GM21423 (cell line): ENCODE data around the gene KCNJ6.

ENCODE experiments used
- ATAC-seq: cut with Tn5 transposase; IDR thresholded peaks from one replicate; pipeline ENCODE4 v1.9.1; 2021; ENCODE audit warnings: mild to moderate bottlenecking, moderate library complexity; ENCODE audit not compliant: unreplicated experiment

KCNJ6 gene

GRCh38 chr21:37560385-37560784 lies 355.9 kb downstream of the KCNJ6 start:
- ATAC-seq, result no peak

GRCh38 chr21:37558676-37559211 lies 357.5 kb downstream of the KCNJ6 start:
- no peak for ATAC-seq
